Liver (tissue), 3 donors: Measurements from ENCODE around the gene C2orf92.

Source experiments
- RXRA ChIP-seq, 2 donors: IDR thresholded peaks; 2 replicates each; pipeline ENCODE4 v1.6.1; 2017 to 2018; ENCODE audit warnings: antibody characterized with exemption in 2 of 2, mild to moderate bottlenecking in 1 of 2
- TF ChIP-seq, protein P1 (sequence below): fragments of 150-350 bp; IDR thresholded peaks from 2 replicates; pipeline ENCODE4 v1.5.1; 2017; ENCODE audit warnings: improper control_type of control experiment, low read depth, low read length; ENCODE audit not compliant: missing input control
- donor health status: healthy.
- donor health status: healthy.

DNA sequence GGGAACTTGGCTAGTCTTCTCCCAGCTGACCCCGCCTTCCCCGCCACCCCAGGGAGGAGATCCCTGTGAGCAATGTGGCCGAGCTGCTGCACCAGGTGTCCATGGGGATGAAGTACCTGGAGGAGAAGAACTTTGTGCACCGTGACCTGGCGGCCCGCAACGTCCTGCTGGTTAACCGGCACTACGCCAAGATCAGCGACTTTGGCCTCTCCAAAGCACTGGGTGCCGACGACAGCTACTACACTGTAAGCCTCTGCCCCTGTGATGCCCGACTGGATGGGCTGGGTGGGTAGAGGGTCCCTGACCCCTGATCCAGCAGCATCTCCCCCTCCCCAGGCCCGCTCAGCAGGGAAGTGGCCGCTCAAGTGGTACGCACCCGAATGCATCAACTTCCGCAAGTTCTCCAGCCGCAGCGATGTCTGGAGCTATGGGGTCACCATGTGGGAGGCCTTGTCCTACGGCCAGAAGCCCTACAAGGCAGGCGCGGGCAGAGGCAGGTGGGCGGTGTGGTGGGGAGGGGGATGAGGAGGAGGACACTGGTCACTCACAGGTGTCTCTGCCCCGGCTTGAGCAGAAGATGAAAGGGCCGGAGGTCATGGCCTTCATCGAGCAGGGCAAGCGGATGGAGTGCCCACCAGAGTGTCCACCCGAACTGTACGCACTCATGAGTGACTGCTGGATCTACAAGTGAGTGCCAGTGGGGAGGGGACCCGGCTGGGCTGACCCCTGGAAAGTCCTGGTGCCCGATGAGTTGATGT is 68.1 kb downstream of the C2orf92 start:
- TF ChIP-seq, protein P1, sequence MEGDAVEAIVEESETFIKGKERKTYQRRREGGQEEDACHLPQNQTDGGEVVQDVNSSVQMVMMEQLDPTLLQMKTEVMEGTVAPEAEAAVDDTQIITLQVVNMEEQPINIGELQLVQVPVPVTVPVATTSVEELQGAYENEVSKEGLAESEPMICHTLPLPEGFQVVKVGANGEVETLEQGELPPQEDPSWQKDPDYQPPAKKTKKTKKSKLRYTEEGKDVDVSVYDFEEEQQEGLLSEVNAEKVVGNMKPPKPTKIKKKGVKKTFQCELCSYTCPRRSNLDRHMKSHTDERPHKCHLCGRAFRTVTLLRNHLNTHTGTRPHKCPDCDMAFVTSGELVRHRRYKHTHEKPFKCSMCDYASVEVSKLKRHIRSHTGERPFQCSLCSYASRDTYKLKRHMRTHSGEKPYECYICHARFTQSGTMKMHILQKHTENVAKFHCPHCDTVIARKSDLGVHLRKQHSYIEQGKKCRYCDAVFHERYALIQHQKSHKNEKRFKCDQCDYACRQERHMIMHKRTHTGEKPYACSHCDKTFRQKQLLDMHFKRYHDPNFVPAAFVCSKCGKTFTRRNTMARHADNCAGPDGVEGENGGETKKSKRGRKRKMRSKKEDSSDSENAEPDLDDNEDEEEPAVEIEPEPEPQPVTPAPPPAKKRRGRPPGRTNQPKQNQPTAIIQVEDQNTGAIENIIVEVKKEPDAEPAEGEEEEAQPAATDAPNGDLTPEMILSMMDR, result no peak
- TF ChIP-seq RXRA (IDR thresholded peaks at IDR 0.05), result no peak
